Fibroblast of skin of left quadriceps (primary cell): Measurements from ENCODE around the gene TOPBP1.
"Not testable (repeated sequence)": the region's sequence is repeated elsewhere in the genome, so short reads cannot be mapped to it uniquely, and the experiment has no call there.

Source experiments
- DNase-seq, 2 experiments: peaks; one replicate each; pipeline ENCODE4 v3.0.0-alpha.2; 2013; ENCODE audit warnings: low read depth in 2 of 2

The TOPBP1 gene

DNA sequence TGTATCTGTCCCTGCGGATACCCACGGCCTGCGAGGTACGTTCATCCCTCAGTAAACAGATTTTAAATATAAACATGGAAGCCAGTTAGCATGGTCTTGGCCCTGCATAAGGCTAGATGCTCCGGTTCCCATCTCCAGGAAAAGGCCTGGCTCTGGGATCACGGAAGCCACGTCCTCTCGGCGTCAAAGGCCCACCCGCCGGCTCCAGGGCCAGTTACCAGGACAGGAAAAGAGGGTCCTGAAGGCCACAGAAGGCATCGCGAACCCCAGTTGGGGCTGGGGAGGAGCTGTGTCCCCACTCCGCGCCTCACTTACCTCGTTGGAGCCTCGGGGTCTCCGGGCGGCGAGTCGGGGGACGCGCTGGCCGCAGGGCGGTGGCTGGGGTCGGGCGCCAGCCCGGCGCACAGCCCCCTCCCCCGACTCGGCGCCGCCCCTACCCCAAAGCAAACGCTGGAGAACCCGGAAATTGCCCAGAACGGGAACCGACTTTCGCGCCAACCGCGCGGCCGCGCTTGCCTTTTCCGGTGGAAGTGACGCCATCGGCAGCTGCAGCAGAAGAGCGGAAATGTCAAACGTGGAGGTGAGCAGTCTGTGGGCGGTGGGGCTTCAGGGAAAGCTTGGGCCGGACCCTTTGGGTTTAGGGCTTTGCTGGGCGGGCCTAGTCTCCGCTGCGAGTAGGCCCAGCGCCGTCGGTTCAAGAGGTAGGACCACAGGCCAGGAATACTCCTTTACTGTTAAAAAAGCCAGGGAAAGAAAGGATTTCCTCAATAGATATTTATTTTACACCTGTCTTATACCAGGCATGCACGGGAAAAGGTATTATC, at the start of gene TOPBP1:
Gene TOPBP1 (minus strand): TSS at position 488 of the 824 bp plus-strand sequence. CDS start 814 bp downstream, outside the sequence.
- DNase-seq, result peak; percentile 23 to 24

DNA sequence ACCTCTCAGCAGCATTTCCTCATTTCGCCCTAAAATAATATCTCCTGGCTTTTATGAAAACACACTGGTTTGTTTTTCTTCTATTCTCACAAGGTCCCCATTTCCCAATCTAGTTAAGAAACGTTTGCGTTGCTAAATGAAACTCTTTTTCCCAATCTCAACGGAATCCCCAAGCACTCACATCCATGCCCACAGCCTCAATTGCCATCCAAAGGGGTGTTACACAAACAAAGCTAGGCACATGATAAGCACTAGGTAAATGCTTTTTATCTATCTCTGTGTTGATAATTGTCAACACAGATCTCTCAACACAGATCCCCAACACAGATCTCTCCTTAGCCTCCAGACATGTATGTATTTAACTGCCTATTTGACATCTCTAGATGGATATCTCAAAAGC, 49.3 kb upstream of the TOPBP1 start:
- DNase-seq, result no peak

DNA sequence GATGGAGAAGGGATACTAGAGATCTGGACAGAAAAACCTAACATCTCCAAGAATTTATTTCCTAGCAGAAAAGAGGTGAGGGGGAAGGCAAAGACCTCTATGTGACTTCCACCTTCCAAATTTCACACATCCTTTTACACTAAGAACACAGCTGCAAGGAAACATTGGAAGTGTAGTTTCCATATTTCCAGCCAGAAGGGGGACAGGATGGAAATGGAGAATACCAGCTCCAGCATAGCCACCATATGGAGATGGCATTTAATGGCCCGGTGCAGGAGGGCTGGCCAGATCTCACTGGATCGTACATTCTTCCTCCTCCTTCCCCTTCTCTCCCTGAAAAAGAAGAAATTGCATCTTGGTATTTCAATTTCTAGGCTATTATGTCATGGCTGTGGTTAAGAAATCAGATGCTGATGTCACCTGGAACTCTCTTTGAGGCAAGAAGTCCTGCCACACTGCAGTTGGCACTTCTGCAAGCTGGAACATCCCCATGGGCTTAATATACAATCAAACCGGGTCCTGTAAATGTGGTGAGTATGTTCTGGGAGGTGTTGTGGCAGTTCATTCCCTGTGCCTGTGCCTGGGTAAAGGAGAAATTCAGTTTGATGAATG, 47.5 kb upstream of the TOPBP1 start:
- no peak for DNase-seq

DNA sequence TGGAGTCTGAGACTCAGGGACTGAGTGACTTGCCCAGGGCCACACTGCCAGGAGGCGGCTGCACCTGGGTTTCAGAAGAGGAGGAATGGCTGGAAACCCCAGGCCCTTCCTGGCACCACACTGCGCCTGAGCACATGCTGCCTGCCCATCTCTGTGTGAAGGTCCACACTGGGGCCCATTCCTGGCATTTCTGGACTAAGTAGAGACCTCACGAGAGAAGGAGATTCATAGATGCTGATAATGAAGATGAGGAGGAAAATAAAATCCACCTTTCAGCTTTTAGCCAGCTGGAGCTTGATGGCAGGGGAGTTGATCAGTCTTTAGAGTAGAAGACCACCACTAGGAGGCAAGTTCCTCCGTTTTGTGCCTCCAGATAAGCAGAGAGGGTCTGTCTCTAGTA, 44.3 kb upstream of the TOPBP1 start:
- no peak for DNase-seq

DNA sequence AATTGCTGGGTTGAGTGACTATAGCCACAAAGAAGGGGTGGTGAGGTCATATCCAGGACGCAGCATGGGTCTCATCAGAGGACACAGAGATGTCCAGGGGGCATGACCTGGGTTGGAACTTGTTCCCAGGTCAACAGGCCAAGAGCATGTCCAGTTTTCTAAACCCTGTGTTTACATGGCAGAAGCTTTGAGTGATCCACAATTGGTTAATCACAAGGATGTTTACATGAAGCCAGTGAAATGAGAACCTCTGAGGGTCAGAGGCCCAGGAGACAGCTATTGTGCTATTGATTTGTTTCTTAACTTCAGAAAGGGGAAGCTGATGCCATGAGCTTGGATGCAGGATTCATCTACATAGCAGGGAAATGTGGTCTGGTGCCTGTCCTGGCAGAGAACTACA, 42.2 kb upstream of the TOPBP1 start:
- no peak for DNase-seq

DNA sequence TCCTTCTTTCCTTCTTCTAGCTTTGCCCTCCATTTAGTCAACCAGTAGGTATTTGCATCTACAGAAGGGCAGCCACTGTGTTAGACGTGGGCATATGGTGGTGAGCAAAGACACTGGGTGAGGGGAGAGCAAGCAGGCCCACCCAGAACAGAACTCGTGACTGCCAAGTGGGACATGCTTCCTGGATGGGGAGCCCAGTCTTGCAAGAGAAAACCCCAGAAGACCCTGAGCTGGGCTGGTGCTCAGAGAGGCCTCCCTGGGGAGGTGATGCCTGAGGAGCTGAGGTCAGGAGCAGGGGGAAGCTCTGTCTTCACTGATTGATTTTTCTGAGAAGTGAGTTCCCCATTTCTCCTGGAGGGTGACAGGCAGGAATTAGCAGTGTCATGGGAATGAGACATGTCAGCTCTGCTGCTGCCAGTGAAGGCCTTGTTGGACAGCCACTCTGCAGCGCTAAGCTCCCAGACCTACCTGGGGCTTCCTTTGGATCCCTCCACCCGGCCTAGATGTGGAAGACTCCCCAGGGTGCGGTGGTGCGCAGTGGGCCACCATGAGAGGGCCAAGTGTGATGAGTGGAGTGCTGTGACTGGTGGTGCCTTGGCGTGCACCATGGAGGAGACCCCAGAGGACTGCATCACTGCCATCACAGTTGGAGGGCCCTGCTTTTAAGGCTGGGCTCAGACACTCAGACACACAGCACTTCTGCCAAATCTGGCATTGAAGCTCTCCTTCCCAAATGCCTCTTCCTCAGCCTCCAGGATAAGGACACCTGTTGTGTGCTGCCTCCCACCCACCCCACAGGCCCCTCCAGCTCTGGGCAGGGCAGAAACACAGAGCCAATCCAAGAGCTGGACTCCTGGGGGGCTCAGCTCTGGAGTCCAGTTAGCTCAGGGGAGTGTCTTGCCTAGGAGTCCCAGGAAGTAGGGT, 40.0 kb upstream of the TOPBP1 start:
- no peak for DNase-seq

DNA sequence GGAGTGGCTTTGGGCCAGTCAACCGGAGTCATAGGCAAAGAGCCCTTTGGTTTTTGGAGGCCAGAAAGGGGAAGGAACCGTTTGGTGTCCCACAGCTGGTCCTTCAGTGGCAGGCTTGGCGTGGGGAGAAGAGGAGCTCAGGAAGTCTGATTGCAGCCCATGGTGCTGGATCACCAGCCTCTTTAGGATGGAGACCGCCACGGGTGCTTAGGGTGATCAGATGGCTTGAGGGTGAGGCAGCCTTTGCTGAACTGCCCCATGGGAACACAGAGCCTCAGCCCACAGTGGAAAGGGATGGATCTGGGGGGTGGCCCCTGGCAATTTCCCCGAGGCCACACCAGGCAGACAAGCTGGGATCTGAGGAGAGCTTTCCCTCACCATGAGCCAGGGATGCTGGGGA, 38.6 kb upstream of the TOPBP1 start:
- no peak for DNase-seq

DNA sequence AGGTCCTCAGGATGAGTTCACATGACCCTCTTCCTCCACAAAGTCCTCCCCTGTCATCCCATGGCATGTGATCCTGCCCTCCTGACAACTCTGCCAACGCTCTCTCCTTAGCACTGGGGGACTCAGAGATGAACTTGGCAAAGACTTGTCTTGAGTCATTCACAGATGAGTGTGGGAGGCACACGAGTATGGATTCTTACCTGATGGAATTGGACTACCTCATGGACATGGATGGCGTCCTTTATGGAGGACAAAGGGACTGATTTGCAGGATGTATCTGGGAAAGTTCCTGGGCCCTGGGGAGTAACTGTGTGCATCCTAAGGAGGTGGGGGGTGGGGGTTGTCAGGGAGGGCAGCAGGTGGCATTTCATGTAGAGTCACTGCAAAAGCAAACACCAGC, 38.2 kb upstream of the TOPBP1 start:
- DNase-seq, result no peak

DNA sequence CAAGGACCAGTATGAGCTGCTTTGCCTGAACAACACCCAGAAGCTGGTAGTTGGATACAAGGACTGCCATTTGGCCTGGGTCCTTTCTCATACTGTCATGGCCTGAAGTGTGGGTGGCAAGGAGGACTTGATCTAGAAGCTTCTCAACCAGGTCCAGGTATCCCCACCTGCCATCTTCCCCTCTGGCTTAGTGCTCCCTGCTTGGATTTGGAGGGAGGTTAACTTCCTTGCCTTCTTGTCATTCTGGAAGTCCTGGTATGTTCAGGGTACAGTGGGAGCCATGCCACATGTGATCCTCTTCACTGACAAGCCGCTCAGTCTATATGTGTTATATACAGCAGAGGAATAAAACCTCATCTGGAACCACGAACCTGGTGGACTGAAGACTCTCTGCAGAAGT, 37.7 kb upstream of the TOPBP1 start:
- no peak for DNase-seq

DNA sequence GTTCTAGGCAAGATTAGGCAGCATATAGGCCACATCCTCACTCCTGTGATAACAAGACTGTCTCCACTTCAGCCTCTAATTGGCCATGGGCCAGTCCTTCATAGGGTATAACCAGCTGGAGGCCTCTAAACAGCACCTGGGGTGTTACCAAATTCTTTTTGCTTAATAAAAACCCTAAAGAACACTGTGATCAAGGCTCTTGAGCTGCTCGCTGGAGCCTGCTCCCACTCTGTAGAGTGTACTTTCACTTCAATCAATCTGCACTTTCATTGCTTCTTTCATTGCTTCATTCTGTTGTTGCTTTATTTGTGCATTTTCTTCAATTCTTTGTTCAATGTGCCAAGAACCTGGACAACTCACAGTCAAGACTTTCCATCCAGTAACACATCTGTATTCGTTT, 36.2 kb upstream of the TOPBP1 start:
- DNase-seq, result no peak

DNA sequence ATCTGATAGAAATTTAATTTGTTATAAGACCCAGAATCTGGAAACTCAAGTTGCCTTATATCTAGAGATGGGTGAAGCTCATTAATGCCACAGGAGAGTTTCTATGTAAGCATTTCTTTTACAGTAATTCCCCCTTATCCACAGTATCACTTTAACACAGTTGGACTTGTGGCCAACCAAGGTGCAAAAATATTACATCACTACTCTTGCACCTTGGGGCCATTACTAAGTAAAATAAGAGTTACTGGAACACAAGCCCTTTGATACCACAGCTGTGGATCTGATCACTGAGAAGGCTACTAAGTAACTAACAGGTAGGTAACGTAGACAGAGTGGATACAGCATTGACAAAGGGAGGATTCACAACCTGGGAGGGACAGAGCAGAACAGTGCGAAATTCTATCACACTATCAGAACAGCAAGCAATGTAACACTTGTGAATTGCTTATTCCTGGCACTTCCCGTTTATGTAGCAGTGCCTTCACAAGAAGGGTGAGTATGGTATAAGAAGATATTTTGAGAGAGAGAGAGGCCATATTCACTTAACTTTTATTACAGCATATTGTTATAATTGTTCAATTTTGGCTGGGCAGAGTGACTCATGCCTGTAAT, 33.9 kb upstream of the TOPBP1 start:
- no peak for DNase-seq

DNA sequence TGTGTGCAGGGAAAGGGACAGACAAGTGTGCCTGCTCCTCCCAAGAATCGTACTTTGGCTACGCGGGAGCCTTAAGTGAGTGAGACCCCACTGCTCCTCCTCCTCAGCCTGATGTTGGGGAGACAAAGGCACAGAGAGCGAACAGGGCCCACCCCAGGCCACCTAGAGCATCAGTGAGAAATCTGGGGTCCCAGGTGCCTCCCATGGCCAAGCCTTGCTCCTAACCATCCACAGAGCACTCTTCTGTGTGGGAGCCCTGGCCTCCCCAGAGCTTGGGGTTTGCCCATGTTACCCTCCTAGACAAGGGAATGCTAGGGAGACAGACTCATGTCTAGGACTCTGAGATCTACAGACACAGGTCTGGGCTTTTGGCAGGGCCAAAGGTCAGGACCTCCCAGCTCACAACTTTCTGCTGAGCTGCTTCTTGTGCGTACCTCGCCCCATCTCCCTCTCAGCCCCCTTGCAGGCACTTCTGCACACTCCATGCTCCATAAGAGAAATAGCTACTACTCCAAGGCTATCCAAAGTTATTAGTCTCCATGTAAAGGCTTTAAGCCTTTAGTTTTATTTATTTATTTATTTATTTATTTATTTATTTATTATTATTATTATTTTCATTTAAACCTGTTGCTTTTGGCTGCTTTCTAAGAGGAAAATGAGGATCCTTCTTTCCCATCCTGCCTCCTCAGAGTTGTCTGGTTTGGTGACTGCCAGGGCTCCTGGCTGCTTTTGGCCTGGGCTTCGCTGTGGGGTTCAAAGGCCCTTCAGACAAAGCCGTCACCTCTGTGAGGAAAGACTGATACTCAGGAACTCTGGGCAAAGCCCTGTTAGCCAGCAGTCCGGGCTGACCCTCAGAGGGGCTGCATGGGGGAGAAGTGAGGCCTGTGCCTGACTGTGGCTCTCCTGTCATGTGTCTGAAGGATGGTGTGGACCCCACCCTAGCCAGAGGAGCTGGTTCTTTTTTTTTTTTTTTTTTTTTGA, 32.8 kb upstream of the TOPBP1 start:
- DNase-seq, result no peak

DNA sequence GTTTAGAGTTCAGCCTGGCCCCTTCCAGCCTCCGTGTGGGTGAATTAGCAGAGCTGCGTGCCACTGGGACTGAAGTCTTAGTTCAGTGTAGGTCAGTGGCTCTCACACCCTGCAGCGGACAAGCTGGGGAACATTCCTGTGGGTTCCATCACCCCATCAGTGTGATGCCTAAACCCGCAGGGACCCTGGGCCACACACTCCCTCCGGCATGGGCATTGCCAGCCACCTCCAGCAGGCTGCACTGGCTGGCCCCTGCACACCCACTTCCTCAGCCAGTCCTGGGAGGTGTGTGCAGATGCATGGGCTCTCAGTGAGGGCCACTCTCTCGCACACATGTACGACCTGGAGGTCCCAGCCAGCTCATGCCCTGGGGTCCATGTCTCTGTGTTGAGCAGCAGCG, 32.1 kb upstream of the TOPBP1 start:
- DNase-seq, result no peak

DNA sequence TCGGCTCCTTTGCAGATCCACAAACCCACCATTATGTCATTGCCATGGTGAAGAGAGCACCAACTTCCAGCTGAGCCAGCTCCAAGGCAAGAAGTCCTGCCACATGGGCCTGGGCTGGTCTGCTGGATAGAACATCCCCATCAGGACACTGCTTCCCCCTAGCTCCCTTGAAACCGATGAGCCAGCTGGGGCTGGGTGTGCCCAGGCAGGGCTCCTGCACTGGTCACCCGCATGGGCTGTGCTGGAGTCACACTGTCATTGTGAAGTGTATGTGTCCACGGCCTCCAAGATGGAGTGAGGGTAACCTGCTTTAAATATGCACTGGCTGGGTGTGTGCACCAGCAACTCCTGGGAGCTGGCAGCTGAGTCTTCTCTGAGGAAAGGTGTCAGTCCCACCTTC, 31.0 kb upstream of the TOPBP1 start:
- no peak for DNase-seq

DNA sequence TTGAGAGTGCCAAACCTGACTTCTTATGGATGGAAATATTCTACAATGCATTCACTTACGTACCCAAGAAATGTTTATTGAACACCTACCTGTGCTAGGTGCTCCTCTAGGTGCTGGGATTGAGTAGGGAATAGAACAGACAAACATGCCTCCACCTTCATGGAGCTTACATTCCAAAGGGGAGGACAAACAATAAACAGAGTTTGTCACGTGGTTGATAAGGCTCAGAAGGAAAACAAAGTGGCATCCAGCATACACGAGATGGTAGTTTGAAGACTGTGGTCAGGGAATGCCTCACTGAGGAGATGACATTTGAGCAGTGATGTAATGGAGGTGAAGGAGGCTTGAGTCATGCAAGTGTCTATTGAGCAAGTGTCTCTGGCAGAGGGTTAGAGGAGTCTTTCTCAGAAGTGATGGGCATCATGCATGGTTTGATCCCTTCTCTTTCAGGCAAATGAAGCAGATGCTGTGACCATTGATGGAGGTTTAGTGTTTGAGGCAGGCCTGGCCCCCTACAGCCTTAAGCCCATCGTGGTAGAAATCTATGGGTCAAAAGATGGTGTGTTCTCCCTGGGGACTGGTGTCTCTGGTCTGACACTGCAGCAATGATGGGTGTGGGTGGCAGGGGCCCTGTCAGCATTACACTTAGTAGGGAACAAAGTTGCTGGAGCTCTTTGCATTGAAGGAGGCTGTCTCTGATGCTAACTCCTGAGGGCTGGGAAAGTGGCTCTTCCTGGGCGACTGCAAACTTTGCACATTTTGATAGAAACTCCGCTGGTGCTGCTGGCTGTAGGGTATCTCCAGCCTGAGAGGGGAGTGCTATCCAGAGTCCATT, 29.7 kb upstream of the TOPBP1 start:
- no peak for DNase-seq

DNA sequence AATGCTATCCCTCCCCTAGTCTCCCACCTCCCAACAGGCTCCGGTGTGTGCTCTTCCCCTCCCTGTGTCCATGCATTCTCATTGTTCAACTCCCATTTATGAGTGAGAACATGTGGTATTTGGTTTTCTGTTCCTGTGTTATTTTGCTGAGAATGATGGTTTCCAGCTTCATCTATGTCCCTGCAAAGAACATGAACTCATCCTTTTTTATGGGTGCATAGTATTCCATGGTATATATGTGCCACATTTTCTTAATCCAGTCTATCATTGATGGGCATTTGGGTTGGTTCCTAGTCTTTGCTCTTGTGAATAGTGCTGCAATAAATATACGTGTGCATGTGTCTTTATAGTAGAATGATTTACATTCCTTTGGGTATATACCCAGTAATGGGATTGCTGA, 16.3 kb upstream of the TOPBP1 start:
- not testable (repeated sequence) for DNase-seq

DNA sequence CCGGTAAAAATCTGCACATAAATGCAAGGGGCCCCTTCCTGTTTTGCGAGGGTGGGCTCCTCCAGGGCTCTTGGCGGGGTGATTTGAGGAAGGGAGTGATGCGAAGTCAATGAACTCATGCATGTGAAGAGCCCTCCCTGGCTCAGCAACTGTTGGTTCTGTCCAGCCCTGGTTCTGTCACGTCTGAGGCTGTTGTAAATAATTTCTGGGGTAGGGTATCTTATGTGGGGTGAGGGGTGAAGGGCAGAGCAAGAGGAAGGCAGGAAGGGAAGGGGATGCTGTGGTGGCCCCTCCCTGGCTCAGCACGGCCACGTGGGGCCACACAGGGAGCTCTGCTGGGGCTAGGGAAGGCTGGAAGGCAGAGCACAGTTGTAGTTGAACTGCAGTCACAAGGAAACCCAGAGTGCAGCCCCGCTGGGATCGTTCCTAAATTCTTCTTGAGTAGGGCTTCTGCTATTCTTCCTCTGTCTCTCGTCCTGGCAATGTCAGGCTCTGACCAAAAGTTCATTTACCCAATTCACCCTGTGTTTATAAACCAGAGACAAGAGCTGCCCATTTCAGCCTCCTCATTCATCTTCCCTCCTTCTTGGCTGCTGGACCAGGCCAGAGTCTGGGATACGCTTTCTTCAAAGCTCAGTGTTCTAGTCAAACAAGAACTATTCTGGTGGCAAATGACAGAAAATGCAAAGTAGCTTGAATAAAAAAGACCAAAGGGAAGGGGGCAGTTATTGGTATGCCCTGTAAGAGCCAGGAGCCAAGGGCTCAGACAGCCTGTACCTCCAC, 14.8 kb upstream of the TOPBP1 start:
- DNase-seq, result no peak

DNA sequence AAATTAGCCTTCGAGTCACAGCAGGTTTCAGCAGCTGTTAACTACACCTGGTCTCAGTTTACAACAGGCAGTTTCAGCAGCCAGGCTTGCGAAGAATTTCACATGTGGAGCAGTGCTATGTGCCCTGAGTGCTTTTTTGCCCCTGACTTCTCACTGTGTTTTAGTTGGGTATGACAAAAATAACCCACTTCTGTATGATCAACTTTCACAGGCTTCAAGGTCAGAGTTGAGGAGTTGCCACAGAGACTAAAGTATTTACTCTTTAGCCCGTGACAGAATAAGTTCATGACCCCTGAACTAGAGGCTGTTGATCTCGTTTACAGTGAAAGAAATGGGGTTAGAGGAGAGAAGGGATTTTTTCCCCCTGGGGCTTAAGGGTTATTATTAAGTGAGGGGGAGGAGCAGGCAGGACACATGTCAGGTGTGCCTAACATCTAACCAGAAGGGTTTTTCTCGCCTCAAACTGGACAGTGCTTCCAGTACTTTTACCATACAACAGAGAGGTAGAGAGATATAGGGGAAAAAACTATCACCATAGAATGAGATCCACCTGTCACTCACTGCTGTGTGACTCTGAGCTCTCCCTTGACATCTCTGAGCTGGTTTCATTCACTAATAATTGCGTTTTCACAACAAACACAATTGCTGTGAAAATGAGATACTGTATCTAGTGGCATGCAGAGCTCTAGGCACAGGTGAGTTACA, 14.0 kb upstream of the TOPBP1 start:
- DNase-seq, result no peak
